GM12892 (cell line): Measurements from ENCODE around the gene ACTA2.

Source experiments
- POLR2A ChIP-seq: IDR thresholded peaks from 2 replicates; pipeline ENCODE4 v1.6.1; 2011; ENCODE audit warnings: low read depth, low read length, control low read depth
- POLR2AphosphoS5 ChIP-seq: IDR thresholded peaks from 2 replicates; pipeline ENCODE4 v1.6.1; 2011; ENCODE audit warnings: low read depth, low read length, control low read depth

DNA sequence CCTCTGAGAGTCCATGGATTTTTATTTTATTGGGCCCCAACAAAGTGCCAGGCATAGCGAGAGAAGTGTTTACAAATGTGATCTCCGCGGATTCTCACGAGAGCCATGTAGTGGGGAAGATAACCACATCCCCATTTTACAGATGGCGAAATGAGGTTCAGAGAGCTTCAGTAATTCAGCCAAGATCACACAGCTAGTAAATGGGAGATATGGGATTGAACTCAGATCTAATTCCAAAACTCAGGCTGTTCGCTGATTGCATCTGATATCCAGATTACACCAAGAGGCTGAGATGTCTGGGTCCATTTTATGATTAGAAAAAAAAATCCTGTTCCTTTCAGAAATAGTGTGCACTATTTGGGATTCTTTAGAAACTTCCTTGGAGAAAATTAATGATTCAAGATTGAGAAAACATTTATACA, 39.3 kb upstream of the ACTA2 start:
- TF ChIP-seq POLR2A (no peak), POLR2AphosphoS5 (0 out of 2 replicates have a peak, but pooled peaks have one; percentile 50)
